HFF-Myc (cell line): ENCODE results near the gene ABTB1.

Experiments used
- DNase-seq: peaks from one replicate; pipeline ENCODE4 v3.0.0-alpha.2; 2011; ENCODE audit warnings: low read depth; ENCODE audit errors: extremely low read depth
- H3K4me3 ChIP-seq: replicated peaks from 2 replicates; pipeline ENCODE4 v1.5.1; 2011; ENCODE audit warnings: low read depth, mild to moderate bottlenecking, control low read depth, low read length
- TF ChIP-seq, protein P1 (sequence below): IDR thresholded peaks from 2 replicates; pipeline ENCODE4 v1.5.1; 2012; ENCODE audit warnings: mild to moderate bottlenecking, low read depth, low read length, control low read depth; ENCODE audit errors: missing control alignments

The ABTB1 gene

DNA sequence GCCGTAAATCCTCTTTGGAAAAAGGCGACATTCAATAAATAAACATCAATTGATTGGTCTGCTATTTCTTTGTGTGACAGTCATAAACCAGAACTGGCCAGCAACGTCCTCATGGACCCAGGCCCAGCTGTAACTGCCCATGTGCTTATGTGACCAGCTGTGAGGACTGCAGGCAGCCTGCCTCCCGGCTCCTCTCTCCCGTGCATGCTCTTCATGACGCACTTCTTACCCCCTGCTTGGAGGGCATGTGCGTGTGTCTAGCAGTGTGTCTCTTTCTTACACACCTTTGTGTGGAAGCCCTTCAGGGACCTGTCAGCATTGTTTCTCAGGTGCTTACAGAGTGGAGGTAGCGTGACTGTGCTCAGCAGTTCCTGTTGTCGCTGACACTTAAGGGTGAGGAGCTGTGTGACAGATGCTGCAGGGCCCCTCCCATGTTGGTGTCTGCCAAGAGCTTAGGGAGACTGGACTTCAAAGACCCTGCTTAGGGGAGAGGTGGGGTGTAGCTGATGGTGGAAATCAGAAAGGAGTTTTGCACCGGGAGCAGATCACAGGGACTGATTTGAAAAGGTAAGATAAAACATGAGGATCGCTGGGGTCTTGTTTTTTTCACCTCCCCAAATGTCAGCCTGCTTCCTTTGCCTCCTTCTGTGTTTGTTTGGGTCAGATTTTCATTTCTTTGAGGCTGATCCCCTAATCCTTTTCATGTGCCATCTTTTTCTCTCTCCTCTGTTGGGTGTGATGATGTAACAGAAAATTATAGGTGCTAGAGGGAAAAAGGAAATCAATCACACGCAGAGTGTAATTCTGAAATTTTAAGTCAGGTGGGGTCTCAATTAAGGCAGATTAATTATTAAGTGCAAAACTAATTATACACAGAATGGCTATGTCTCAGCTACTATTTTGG lies 41.7 kb upstream of the ABTB1 start:
- DNase-seq, result no peak
- TF ChIP-seq, protein P1, sequence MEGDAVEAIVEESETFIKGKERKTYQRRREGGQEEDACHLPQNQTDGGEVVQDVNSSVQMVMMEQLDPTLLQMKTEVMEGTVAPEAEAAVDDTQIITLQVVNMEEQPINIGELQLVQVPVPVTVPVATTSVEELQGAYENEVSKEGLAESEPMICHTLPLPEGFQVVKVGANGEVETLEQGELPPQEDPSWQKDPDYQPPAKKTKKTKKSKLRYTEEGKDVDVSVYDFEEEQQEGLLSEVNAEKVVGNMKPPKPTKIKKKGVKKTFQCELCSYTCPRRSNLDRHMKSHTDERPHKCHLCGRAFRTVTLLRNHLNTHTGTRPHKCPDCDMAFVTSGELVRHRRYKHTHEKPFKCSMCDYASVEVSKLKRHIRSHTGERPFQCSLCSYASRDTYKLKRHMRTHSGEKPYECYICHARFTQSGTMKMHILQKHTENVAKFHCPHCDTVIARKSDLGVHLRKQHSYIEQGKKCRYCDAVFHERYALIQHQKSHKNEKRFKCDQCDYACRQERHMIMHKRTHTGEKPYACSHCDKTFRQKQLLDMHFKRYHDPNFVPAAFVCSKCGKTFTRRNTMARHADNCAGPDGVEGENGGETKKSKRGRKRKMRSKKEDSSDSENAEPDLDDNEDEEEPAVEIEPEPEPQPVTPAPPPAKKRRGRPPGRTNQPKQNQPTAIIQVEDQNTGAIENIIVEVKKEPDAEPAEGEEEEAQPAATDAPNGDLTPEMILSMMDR, result no peak
- no peak overlapping the region for H3K4me3 ChIP-seq

DNA sequence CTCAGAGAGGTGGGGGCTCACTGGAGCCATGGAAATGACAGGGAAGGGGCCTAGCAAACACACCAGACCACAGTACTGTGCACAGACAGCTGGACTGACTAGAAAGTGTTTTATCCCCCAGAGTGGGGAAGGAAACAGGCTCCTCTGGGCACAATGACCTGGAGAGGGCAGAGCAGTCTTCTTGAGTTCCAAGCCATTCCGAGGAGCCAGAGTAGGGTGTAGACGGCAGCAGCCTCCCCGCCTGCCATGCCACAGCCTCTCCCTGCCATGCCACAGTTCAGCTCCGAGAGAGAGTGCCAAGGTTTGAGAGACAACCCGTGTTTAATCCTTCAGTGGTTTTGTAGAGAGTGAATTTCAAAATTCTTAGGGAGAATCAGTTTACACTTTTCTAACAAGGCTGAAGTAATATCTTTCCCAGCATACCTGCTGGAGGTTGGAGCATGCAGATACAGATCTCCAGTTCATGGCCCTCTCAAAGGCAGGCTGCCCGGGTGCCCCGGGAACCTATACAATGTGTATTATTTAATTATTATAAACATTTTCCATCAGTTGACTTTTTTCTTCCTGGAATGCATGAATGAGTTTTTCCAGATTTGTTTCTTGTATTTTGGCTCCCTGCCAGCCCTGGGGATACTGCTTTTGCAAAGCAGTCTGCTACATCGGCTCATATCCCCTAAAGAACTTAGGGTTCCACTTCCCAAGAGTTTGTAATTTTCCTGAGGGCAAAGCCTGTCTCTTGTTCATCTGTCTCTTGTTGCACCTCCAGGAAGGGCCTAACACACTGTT lies 40.5 kb upstream of the ABTB1 start:
- H3K4me3 ChIP-seq, result no peak overlapping the region
- no peak for DNase-seq
- TF ChIP-seq, protein P1, result no peak

DNA sequence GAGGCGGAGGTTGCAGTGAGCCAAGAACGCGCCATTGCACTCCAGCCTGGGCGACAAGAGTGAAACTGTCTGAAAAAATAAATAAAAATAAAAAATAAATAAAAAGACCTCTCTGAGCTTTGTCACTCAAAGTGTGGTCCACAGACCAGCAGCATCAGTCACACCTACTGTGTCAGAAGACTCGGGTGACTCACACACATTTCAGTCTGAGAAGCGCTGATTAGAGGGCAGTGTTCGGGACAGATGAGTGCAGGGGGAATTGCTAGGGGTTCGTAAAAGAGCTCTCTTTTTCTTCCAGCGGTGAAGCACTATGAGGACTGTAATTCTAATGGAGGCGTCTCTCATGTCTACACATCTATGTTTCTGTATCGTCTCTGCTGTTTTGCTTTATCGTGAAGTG lies 38.1 kb upstream of the ABTB1 start:
- TF ChIP-seq, protein P1, result no peak
- DNase-seq, result no peak
- H3K4me3 ChIP-seq, result no peak overlapping the region

DNA sequence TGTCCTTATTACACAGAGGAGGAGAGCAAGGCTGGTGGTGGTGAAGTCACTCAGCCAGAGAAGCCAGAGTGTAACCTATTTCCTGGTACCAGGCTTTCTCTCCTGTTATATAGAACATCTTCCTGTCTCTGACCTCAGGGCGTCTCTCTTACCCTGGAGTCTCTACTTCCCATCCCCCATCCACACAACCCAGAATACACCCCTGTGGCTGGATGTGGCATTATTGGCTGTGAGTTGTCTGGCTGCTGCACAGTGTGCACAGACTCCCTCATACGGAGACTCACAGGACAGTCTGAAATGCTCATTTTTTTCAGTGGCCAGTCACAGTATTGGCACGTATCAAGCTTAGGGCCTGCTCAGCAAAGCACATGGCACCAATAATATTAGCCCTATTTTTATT lies 35.2 kb upstream of the ABTB1 start:
- DNase-seq, result no peak

DNA sequence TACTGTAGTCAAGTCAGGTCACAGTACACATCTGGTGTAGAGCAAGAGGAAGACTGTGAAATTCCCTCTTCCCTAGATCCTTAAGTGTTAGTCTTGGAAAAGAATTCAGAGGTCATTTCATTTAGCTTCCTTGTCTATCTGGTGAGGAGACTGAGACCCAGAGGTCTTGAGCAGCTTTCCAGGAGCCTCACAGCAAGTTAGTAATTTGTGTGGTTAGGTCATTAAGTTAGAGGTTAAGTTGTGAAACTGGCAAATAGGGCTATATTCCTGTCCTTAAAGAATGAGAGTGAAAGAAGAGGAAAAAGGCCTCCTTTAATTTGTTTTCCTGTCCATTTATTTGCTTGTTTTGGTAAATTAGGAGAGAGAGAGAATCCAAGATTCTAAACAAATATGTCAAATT lies 34.8 kb upstream of the ABTB1 start:
- no peak overlapping the region for H3K4me3 ChIP-seq
- DNase-seq, result no peak
- TF ChIP-seq, protein P1, result no peak

More for the DNA sequence above, 35.2 kb upstream of the ABTB1 start:
- TF ChIP-seq, protein P1, result no peak
- H3K4me3 ChIP-seq, result no peak overlapping the region

DNA sequence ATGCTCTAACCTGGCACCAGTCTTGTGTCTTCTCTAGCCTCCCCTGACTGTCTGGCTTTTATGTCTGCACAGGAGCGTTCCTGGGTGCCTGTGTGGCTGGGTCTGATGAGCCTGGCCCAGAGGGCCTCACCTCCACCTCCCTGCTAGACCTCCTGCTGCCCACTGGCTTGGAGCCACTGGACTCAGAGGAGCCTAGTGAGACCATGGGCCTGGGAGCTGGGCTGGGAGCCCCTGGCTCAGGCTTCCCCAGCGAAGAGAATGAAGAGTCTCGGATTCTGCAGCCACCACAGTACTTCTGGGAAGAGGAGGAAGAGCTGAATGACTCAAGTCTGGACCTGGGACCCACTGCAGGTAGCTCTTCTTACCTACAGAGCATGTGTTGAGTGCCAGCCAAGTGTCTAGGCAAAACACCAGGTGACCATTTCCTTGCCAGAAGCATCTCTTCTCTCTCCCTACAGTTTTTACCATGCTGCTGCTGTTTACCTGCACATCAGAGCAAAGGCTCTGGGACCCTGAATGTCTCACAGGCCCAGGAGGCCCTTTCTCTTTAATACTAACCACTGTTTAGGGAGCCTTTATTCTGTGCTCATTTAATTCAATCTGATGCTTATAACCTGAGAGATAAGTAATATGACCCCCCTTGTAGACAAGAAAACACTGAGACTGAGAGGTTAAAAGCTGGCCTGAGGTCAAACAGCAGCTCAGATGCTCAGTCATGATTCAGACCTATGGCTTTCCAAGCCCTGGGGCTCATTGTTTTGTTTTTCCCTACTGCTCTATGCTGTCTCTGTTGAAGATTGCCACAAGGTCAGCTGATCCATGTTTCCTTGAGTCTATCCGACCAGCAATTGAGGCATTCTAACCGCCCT lies 33.3 kb upstream of the ABTB1 start:
- no peak overlapping the region for H3K4me3 ChIP-seq
- no peak for DNase-seq
- TF ChIP-seq, protein P1, result no peak
